HFFc6 (cell line): ENCODE measurements around the gene B3GAT3. TPM values are rescaled to one million over a fixed set of nuclear protein-coding genes. Genes with fewer than 3 reads are reported as not detected.
A peak's percentile ranks its signal among the peaks of the same experiment; 100 is the strongest.
"Not testable (repeated sequence)": the region's sequence is repeated elsewhere in the genome, so short reads cannot be mapped to it uniquely, and the experiment has no call there.

ENCODE experiments used
- DNase-seq: peaks from one replicate; pipeline ENCODE4 v3.0.0-alpha.2; 2018
- H3K27ac Mint-ChIP-seq: 2 replicates; pipeline ENCODE4 v1.8.0; 2020; ENCODE audit warnings: mild to moderate bottlenecking, mixed read lengths
- H3K27me3 Mint-ChIP-seq: 2 replicates; pipeline ENCODE4 v1.8.0; 2021; ENCODE audit warnings: mild to moderate bottlenecking, moderate library complexity, mixed read lengths; ENCODE audit not compliant: insufficient read depth
- H3K36me3 Mint-ChIP-seq: 2 replicates; pipeline ENCODE4 v1.8.0; 2021; ENCODE audit warnings: low read depth, mixed read lengths
- H3K4me1 Mint-ChIP-seq: 2 replicates; pipeline ENCODE4 v1.8.0; 2020; ENCODE audit warnings: low read depth, mixed read lengths
- H3K4me3 Mint-ChIP-seq: 2 replicates; pipeline ENCODE4 v1.8.0; 2020; ENCODE audit warnings: mild to moderate bottlenecking, moderate library complexity, mixed read lengths
- H3K9me3 Mint-ChIP-seq: 2 replicates; pipeline ENCODE4 v1.8.0; 2020; ENCODE audit warnings: mild to moderate bottlenecking, mixed read lengths
- total RNA-seq, 6 experiments: library from RNA; stranded (reverse); fragmentation: NEBNext Ultra II Directional; extraction: Animal tissue kit (Norgen Biotek cat#: 25700); gene quantifications; 2 replicates in 1 of 6; 3 replicates in 5 of 6; pipeline ENCODE4 v1.2.3, GENCODE V29; 2021
- TF ChIP-seq, protein P1 (sequence below): fragments of 200-600 bp; sonication (generic); IDR thresholded peaks from 2 replicates; pipeline ENCODE4 v1.5.0; 2021; ENCODE audit warnings: antibody characterized with exemption, mild to moderate bottlenecking

B3GAT3 gene
- total RNA-seq, 6 experiments from 2014 or later: 57.9 to 93.2 (median 63.0) TPM

DNA sequence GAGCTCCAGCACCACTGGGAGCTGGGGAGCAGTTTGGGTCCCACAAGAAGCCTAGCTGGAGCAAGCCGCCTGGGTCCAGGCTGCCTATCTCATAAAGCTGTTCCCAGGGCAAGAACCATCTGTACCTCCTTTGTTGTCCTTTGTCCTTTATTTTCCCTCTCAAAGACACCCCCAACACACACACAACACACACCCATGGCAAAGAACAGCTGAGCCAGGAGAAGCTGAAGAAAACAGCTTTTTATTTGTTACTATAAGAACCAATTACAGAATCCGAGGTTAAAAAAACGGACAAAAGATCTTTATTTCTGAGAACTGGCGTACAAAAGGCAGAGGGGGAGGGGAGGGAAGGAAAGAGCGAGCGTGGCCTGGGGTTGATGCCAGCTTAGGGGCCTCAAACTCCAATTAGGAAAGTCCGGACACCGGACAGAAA lies 28.8 kb downstream of the B3GAT3 start:
- Mint-ChIP-seq H3K36me3 (peaks cover 37% of the 10 kb centered on the region), H3K4me3 (peak overlapping the region; percentile 98; the same call in 1 of the 2 replicates), H3K27ac (0 out of 2 replicates have a peak overlapping the region, but pooled peaks have one; percentile 18), H3K9me3 (no peaks in the 10 kb centered on the region), H3K4me1 (peaks cover 42% of the 10 kb centered on the region), H3K27me3 (peaks cover 13% of the 10 kb centered on the region)
- no peak for DNase-seq
- TF ChIP-seq, protein P1, sequence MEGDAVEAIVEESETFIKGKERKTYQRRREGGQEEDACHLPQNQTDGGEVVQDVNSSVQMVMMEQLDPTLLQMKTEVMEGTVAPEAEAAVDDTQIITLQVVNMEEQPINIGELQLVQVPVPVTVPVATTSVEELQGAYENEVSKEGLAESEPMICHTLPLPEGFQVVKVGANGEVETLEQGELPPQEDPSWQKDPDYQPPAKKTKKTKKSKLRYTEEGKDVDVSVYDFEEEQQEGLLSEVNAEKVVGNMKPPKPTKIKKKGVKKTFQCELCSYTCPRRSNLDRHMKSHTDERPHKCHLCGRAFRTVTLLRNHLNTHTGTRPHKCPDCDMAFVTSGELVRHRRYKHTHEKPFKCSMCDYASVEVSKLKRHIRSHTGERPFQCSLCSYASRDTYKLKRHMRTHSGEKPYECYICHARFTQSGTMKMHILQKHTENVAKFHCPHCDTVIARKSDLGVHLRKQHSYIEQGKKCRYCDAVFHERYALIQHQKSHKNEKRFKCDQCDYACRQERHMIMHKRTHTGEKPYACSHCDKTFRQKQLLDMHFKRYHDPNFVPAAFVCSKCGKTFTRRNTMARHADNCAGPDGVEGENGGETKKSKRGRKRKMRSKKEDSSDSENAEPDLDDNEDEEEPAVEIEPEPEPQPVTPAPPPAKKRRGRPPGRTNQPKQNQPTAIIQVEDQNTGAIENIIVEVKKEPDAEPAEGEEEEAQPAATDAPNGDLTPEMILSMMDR: no peak

DNA sequence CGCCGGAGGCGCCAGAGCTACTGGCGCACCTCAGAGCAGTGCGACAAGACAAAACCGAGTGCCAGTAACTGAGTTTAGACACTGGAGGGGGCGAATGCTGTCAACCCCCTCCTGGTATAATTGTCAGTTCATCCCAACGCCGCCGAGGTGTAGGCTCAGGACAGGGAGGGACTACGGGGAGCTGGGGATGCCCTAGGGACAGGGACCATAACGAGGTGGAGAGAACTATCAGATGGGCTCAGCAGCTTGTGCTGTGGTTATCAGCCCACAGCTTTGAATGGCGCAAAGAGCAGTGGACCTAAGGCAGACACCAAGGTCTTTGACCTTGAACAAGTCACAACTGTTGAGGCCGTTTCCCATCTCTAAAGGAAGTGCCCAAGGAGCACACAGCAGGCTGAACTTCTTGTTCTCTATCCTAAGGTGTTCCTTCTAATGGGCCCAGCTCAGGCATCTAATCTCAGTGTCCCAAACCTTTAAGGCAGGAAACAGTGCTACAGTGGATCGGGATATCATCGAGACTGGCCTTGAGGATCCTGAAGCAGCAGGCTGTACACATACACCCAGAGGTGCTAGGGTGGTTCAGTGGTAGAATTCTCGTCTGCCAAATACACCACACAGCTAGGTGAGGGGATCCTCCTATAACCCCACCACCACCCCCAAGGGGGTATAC lies 29.5 kb downstream of the B3GAT3 start:
- H3K36me3 Mint-ChIP-seq: peaks cover 32% of the 10 kb centered on the region
- TF ChIP-seq, protein P1: peak; percentile 6; the same call in 1 of the 2 replicates
- H3K4me1 Mint-ChIP-seq: peaks cover 42% of the 10 kb centered on the region
- H3K9me3 Mint-ChIP-seq: no peaks in the 10 kb centered on the region
- H3K4me3 Mint-ChIP-seq: peak overlapping the region; percentile 98
- peaks cover 11% of the 10 kb centered on the region for H3K27me3 Mint-ChIP-seq
- DNase-seq: no peak
- peak overlapping the region; percentile 94 for H3K27ac Mint-ChIP-seq

GRCh38 chr11:62591448-62592145 lies 30.2 kb downstream of the B3GAT3 start, which contains the start of gene TUT1:
Gene TUT1 (minus strand): TSS chr11:62591523. CDS start chr11:62591485, 38 bp downstream.
- peaks cover 28% of the 10 kb centered on the region for H3K36me3 Mint-ChIP-seq

GRCh38 chr11:62588966-62589637 lies 32.7 kb downstream of the B3GAT3 start:
- H3K27me3 Mint-ChIP-seq: peaks cover 8% of the 10 kb centered on the region
- H3K9me3 Mint-ChIP-seq: no peaks in the 10 kb centered on the region
- TF ChIP-seq, protein P1: peak; percentile 68
- no peak overlapping the region for H3K27ac Mint-ChIP-seq
- peaks cover 42% of the 10 kb centered on the region for H3K4me1 Mint-ChIP-seq
- peak; percentile 30 for DNase-seq
- H3K36me3 Mint-ChIP-seq: peaks cover 12% of the 10 kb centered on the region; the same call in 1 of the 2 replicates
- peak overlapping the region; percentile 43; the same call in 1 of the 2 replicates for H3K4me3 Mint-ChIP-seq

More at GRCh38 chr11:62591448-62592145, 30.2 kb downstream of the B3GAT3 start, which contains the start of gene TUT1:
- Mint-ChIP-seq H3K27me3 (peaks cover 8% of the 10 kb centered on the region), H3K4me1 (peaks cover 42% of the 10 kb centered on the region), H3K4me3 (peak within 1 kb of the TSS; percentile 98), H3K9me3 (no peaks in the 10 kb centered on the region), H3K27ac (peak within 1 kb of the TSS; percentile 94)
- TF ChIP-seq, protein P1: peak; percentile 23; the same call in 1 of the 2 replicates
- peak; percentile 99 for DNase-seq

DNA sequence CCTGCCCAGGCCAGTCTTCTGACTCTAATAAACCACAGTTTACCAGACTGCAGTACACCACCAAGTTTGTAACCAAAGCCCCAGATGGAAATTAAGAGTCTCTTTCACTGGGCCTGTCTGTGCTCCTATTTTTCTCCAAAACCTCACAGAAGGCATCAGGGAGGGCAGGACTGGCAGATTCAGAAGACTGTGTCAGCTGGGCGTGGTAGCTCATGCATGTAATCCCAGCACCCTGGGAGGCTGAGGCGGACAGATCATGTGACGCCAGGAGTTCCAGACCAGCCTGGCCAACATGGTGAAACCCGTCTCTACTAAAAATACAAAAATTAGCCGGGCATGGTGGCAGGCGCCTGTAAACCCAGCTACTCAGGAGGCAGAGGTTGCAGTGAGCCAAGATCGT lies 36.4 kb downstream of the B3GAT3 start:
- not testable (repeated sequence) for H3K9me3 Mint-ChIP-seq, H3K27me3 Mint-ChIP-seq, H3K27ac Mint-ChIP-seq, DNase-seq, H3K4me3 Mint-ChIP-seq
- Mint-ChIP-seq H3K36me3 (peaks cover 11% of the 10 kb centered on the region; the same call in 1 of the 2 replicates), H3K4me1 (peaks cover 15% of the 10 kb centered on the region)

DNA sequence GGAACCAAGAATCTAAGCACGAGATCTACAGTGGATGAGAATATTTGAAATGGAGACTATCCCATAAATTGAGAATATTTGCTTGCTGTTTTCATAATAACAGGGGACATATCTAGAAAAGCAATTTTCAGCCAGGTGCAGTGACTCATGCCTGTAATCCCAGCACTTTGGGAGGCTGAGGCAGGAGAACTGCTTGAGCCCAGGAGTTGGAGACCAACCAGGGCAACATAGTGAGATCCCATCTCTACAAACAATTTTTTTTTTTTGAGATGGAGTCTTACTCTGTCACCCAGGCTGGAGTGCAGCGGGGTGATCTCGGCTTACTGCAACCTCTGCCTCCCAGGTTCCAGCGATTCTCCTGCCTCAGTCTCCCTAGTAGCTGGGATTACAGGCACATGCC lies 40.1 kb downstream of the B3GAT3 start:
- not testable (repeated sequence) for H3K9me3 Mint-ChIP-seq, DNase-seq, H3K27ac Mint-ChIP-seq, H3K27me3 Mint-ChIP-seq, H3K4me3 Mint-ChIP-seq, H3K4me1 Mint-ChIP-seq
- peaks cover 22% of the 10 kb centered on the region; the same call in 1 of the 2 replicates for H3K36me3 Mint-ChIP-seq
